Mammary epithelial cell (primary cell): ENCODE results near the gene STAT3.

Experiments used
- CTCF ChIP-seq, 2 donors: IDR thresholded peaks in 1 of 2; conservative IDR thresholded peaks in 1 of 2; 2 replicates each; pipeline ENCODE4 v1.5.1; 2011 to 2012; ENCODE audit warnings: inconsistent platforms in 2 of 2, low read length in 2 of 2, mild to moderate bottlenecking in 2 of 2, control low read depth in 1 of 2, low read depth in 1 of 2; ENCODE audit not compliant: insufficient read depth in 1 of 2; ENCODE audit errors: extremely low read depth in 1 of 2
- EZH2 ChIP-seq: IDR thresholded peaks from 2 replicates; pipeline ENCODE4 v1.6.1; 2012; ENCODE audit warnings: low read length, inconsistent platforms, borderline replicate concordance

- TF ChIP-seq EZH2: no peak
- peak; percentile 85 to 95 for TF ChIP-seq CTCF (conservative IDR thresholded peaks at IDR 0.05 in 1 of 2, IDR thresholded peaks at IDR 0.05 in 1 of 2; ENCODE audit: extremely low read depth in 1 of 2, insufficient read depth in 1 of 2, low read depth in 1 of 2, low read length in 2 of 2)
These were observed 40.1 kb upstream of the STAT3 start for GRCh38 chr17:42428141-42428944.
